NCI-H526 (cell line): ENCODE results near the gene ZNF19.
A peak's percentile ranks its signal among the peaks of the same experiment; 100 is the strongest.

ENCODE experiments used
- DNase-seq, 2 experiments: peaks; one replicate each; lab custom pipeline; 2025; lab: John Stamatoyannopoulos, UW

Gene ZNF19

GRCh38 chr16:71441348-71442050 is 47.6 kb downstream of the ZNF19 start:
- no peak for DNase-seq

- DNase-seq = peak in 1 of 2 experiments; percentile 28
These were observed 48.3 kb downstream of the ZNF19 start for GRCh38 chr16:71440669-71441347.

- no peak for DNase-seq
These were observed 49.6 kb downstream of the ZNF19 start for GRCh38 chr16:71439523-71439922.

- DNase-seq = no peak
These were observed 52.7 kb downstream of the ZNF19 start for GRCh38 chr16:71436473-71436872.

GRCh38 chr16:71432906-71433305 is 56.2 kb downstream of the ZNF19 start:
- no peak for DNase-seq

GRCh38 chr16:71431991-71432390 is 57.1 kb downstream of the ZNF19 start:
- no peak for DNase-seq

GRCh38 chr16:71431176-71431575 is 57.9 kb downstream of the ZNF19 start:
- DNase-seq = no peak

GRCh38 chr16:71430744-71431143 is 58.4 kb downstream of the ZNF19 start:
- no peak for DNase-seq

- no peak for DNase-seq
These were observed 59.5 kb downstream of the ZNF19 start for GRCh38 chr16:71429581-71429980.

GRCh38 chr16:71428883-71429282 is 60.2 kb downstream of the ZNF19 start:
- no peak for DNase-seq

- no peak for DNase-seq
These were observed 60.7 kb downstream of the ZNF19 start for GRCh38 chr16:71428385-71428784.

- no peak for DNase-seq
These were observed 62.1 kb downstream of the ZNF19 start for GRCh38 chr16:71426880-71427615.

- peak; percentile 61 to 75 for DNase-seq
These were observed 62.9 kb downstream of the ZNF19 start for GRCh38 chr16:71426069-71426879.

GRCh38 chr16:71425746-71426068 is 63.4 kb downstream of the ZNF19 start:
- no peak for DNase-seq

GRCh38 chr16:71424626-71425025 is 64.5 kb downstream of the ZNF19 start:
- no peak for DNase-seq

- DNase-seq = no peak
These were observed 65.3 kb downstream of the ZNF19 start for GRCh38 chr16:71423865-71424264.
